ENCODE results near the gene EMCN. TPM values are rescaled to one million over a fixed set of nuclear protein-coding genes. Genes with fewer than 3 reads are reported as not detected.
"Not testable (repeated sequence)": the region's sequence is repeated elsewhere in the genome, so short reads cannot be mapped to it uniquely, and the experiment has no call there.

The EMCN gene
- 31.8 TPM for total RNA-seq
- long read RNA-seq, full-length matches to known transcripts = 52 of 57 reads
- long read RNA-seq, partial matches to known transcripts = 0 of 57 reads
- long read RNA-seq, other reads (novel, unspliced or antisense) = 5 of 57 reads

- DNase-seq = no peak
- intact Hi-C loops (cut with DNase I) = no loop called here
- ATAC-seq (ENCODE audit: poor library complexity) = peak; percentile 34
Observed at GRCh38 chr4:100517864-100518341, at the start of gene EMCN. Gene EMCN, minus strand, starts transcription at chr4:100518022. Its CDS starts 108 bp downstream, at chr4:100517914.

GRCh38 chr4:100566396-100566795, 48.6 kb upstream of the EMCN start:
- ATAC-seq (ENCODE audit: poor library complexity) (no peak), DNase-seq (no peak)
- intact Hi-C loops (cut with DNase I) = no loop called here

GRCh38 chr4:100557306-100557705, 39.5 kb upstream of the EMCN start:
- no peak for DNase-seq
- intact Hi-C loops (cut with DNase I) = loop anchor here (10.0 kb wide), 1 partner anchor 807 kb away; no protein-coding TSS in a partner anchor
- ATAC-seq (ENCODE audit: poor library complexity) = no peak

GRCh38 chr4:100555611-100556337, 38.0 kb upstream of the EMCN start:
- ATAC-seq (ENCODE audit: poor library complexity) = no peak
- intact Hi-C loops (cut with DNase I) = loop anchor here (10.0 kb wide), 1 partner anchor 809 kb away; no protein-coding TSS in a partner anchor
- no peak for DNase-seq

GRCh38 chr4:100548200-100548560, 30.4 kb upstream of the EMCN start:
- ATAC-seq (ENCODE audit: poor library complexity) = no peak
- no peak for DNase-seq
- intact Hi-C loops (cut with DNase I) = no loop called here

- intact Hi-C loops (cut with DNase I) = no loop called here
- ATAC-seq (ENCODE audit: poor library complexity) = no peak
- DNase-seq = no peak
Observed at GRCh38 chr4:100547541-100548199, 29.8 kb upstream of the EMCN start.

- DNase-seq = no peak
- no peak for ATAC-seq (ENCODE audit: poor library complexity)
- intact Hi-C loops (cut with DNase I) = no loop called here
Observed at GRCh38 chr4:100545427-100545826, 27.6 kb upstream of the EMCN start.

GRCh38 chr4:100540131-100540530, 22.3 kb upstream of the EMCN start:
- intact Hi-C loops (cut with DNase I) = no loop called here
- no peak for ATAC-seq (ENCODE audit: poor library complexity)

GRCh38 chr4:100539706-100540105, 21.9 kb upstream of the EMCN start:
- intact Hi-C loops (cut with DNase I) = no loop called here
- DNase-seq (no peak), ATAC-seq (ENCODE audit: poor library complexity) (no peak)

More at GRCh38 chr4:100540131-100540530, 22.3 kb upstream of the EMCN start:
- no peak for DNase-seq

GRCh38 chr4:100533741-100534140, 15.9 kb upstream of the EMCN start:
- DNase-seq (no peak), ATAC-seq (ENCODE audit: poor library complexity) (no peak)
- intact Hi-C loops (cut with DNase I) = no loop called here

GRCh38 chr4:100530161-100530560, 12.3 kb upstream of the EMCN start:
- DNase-seq; ATAC-seq (ENCODE audit: poor library complexity); intact Hi-C loops (cut with DNase I): not testable (repeated sequence)

GRCh38 chr4:100525686-100526085, 7.9 kb upstream of the EMCN start:
- ATAC-seq (ENCODE audit: poor library complexity) (no peak), DNase-seq (no peak)
- intact Hi-C loops (cut with DNase I) = no loop called here

- intact Hi-C loops (cut with DNase I) = no loop called here
- ATAC-seq (ENCODE audit: poor library complexity) (no peak), DNase-seq (no peak)
Observed at GRCh38 chr4:100519205-100519604, 1.4 kb upstream of the EMCN start.

GRCh38 chr4:100516225-100516624, 1.6 kb downstream of the EMCN start:
- DNase-seq (no peak), ATAC-seq (ENCODE audit: poor library complexity) (no peak)
- intact Hi-C loops (cut with DNase I) = no loop called here

GRCh38 chr4:100511896-100512295, 5.9 kb downstream of the EMCN start:
- DNase-seq (no peak), ATAC-seq (ENCODE audit: poor library complexity) (no peak)
- intact Hi-C loops (cut with DNase I) = no loop called here

GRCh38 chr4:100510551-100510950, 7.3 kb downstream of the EMCN start:
- no peak for ATAC-seq (ENCODE audit: poor library complexity)
- intact Hi-C loops (cut with DNase I) = no loop called here
- DNase-seq = no peak

GRCh38 chr4:100509386-100509785, 8.4 kb downstream of the EMCN start:
- ATAC-seq (ENCODE audit: poor library complexity) (no peak), DNase-seq (no peak)
- intact Hi-C loops (cut with DNase I) = no loop called here

GRCh38 chr4:100508691-100509090, 9.1 kb downstream of the EMCN start:
- DNase-seq (no peak), ATAC-seq (ENCODE audit: poor library complexity) (no peak)
- intact Hi-C loops (cut with DNase I) = no loop called here

GRCh38 chr4:100504086-100504874, 13.5 kb downstream of the EMCN start:
- ATAC-seq (ENCODE audit: poor library complexity) (no peak), DNase-seq (no peak)
- intact Hi-C loops (cut with DNase I) = no loop called here

Measured in Right ventricle myocardium superior (tissue), 1 donor.